ENCODE data around the gene JADE1. TPM values are rescaled to one million over a fixed set of nuclear protein-coding genes. Genes with fewer than 3 reads are reported as not detected.

JADE1 gene
- total RNA-seq, 1 experiment from 2014 or later = 192 TPM

DNA sequence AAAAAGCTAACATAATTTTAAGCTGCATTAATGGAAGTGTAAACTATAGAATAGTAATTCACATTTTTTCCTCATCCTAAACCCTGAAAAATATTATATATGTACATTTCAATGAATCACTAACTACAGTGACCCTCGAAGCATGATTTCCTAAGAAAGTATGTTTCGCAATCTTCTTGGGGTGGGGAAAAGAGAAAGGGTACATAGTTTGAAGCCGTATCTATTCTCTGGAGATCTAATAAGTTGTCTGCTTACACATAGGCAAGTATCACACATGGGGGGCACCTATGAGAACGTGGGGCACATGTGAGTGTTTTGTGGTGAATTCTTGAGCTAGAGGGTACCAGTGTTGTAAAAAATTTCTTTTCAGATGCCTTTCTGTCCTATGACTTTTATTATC is 71.2 kb downstream of the JADE1 start:
- no peaks in the 10 kb centered on the region for H3K27me3 Mint-ChIP-seq (ENCODE audit: low read depth)
- H3K4ac ChIP-seq (ENCODE audit: low read depth, low read length) = no peak overlapping the region
- H3K4me1 ChIP-seq (ENCODE audit: insufficient read depth, low read length) = no peaks in the 10 kb centered on the region
- no peaks in the 10 kb centered on the region; a peak in 1 of 7 replicates for H3K36me3 Mint-ChIP-seq (ENCODE audit: insufficient read depth in 1 of 3, low read depth in 3 of 3)
- no peak overlapping the region for H3K56ac ChIP-seq (ENCODE audit: insufficient read length, low read depth, low read length)
- no peak overlapping the region for H2BK120ac ChIP-seq (ENCODE audit: low read depth, low read length, poor library complexity, severe bottlenecking)
- H2BK15ac ChIP-seq (ENCODE audit: low read depth, low read length) = no peak overlapping the region
- no peak overlapping the region for H4K5ac ChIP-seq (ENCODE audit: insufficient read length, low read depth, low read length)
- H3K18ac ChIP-seq (ENCODE audit: insufficient read length, low read depth, low read length) = no peak overlapping the region
- H4K8ac ChIP-seq (replicated peaks; ENCODE audit: insufficient read length, low read depth, low read length) = no peak overlapping the region
- H2BK5ac ChIP-seq (ENCODE audit: insufficient read length, low read length) = no peak overlapping the region
- H3K79me1 ChIP-seq (ENCODE audit: insufficient read depth, low read depth, low read length, poor library complexity, severe bottlenecking) = no peaks in the 10 kb centered on the region
- no peak overlapping the region for H2BK20ac ChIP-seq (ENCODE audit: low read depth, low read length, poor library complexity, severe bottlenecking)
- H3K79me2 ChIP-seq (ENCODE audit: insufficient read depth, low read length) = no peaks in the 10 kb centered on the region
- TF ChIP-seq, protein P1, sequence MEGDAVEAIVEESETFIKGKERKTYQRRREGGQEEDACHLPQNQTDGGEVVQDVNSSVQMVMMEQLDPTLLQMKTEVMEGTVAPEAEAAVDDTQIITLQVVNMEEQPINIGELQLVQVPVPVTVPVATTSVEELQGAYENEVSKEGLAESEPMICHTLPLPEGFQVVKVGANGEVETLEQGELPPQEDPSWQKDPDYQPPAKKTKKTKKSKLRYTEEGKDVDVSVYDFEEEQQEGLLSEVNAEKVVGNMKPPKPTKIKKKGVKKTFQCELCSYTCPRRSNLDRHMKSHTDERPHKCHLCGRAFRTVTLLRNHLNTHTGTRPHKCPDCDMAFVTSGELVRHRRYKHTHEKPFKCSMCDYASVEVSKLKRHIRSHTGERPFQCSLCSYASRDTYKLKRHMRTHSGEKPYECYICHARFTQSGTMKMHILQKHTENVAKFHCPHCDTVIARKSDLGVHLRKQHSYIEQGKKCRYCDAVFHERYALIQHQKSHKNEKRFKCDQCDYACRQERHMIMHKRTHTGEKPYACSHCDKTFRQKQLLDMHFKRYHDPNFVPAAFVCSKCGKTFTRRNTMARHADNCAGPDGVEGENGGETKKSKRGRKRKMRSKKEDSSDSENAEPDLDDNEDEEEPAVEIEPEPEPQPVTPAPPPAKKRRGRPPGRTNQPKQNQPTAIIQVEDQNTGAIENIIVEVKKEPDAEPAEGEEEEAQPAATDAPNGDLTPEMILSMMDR (conservative IDR thresholded peaks at IDR 0.05) = no peak
- H2AK5ac ChIP-seq (ENCODE audit: insufficient read length, low read length) = no peak overlapping the region
- no peak overlapping the region for H3T11ph ChIP-seq (ENCODE audit: low read length)
- no peaks in the 10 kb centered on the region for H3K27me3 ChIP-seq (ENCODE audit: insufficient read depth, low read length)
- H3K27ac Mint-ChIP-seq = no peak overlapping the region
- no peak for DNase-seq
- no peak overlapping the region for H2BK12ac ChIP-seq (ENCODE audit: insufficient read length, low read depth, low read length)
- no peaks in the 10 kb centered on the region for H3K23me2 ChIP-seq (ENCODE audit: insufficient read length, low read depth, low read length, poor library complexity, severe bottlenecking)
- peaks cover 0 to 13% of the 10 kb centered on the region in 2 experiments; a peak in 1 of 4 replicates for H3K4me1 Mint-ChIP-seq
- no CpG with 5 or more reads among the region's 4 CpGs for WGBS (ENCODE audit: extremely low coverage, insufficient read length, low lambda C conversion rate)
- no peak overlapping the region for H2AFZ ChIP-seq (ENCODE audit: low read length)
- no peak overlapping the region for H3K4me2 ChIP-seq (ENCODE audit: insufficient read depth, insufficient read length, low read length)
- H3K4me3 Mint-ChIP-seq = no peak overlapping the region
- no peaks in the 10 kb centered on the region for H3K9me3 Mint-ChIP-seq
- H3K9ac ChIP-seq (ENCODE audit: extremely low read depth, insufficient read length, low read length) = no peak overlapping the region
- no peak overlapping the region for H3K23ac ChIP-seq (ENCODE audit: insufficient read length, low read depth, low read length)
- H3K9me3 ChIP-seq (ENCODE audit: control insufficient read depth, low read depth, low read length) = no peaks in the 10 kb centered on the region
- H4K20me1 ChIP-seq (ENCODE audit: control insufficient read depth, insufficient read depth, insufficient read length) = no peaks in the 10 kb centered on the region
- H4K91ac ChIP-seq (ENCODE audit: insufficient read length, low read depth, low read length) = no peak overlapping the region
- no peak overlapping the region for H3K14ac ChIP-seq (ENCODE audit: insufficient read depth, low read length)
- no peak overlapping the region for H3K27ac ChIP-seq (ENCODE audit: insufficient read length, low read depth, low read length)

Measured in H9 (cell line).